ENCODE results near the gene THSD4. TPM values are rescaled to one million over a fixed set of nuclear protein-coding genes. Genes with fewer than 3 reads are reported as not detected.
"Not testable (repeated sequence)": the region's sequence is repeated elsewhere in the genome, so short reads cannot be mapped to it uniquely, and the experiment has no call there.

THSD4 gene
- total RNA-seq, 4 donors from 2014 or later: 16.6 to 25.3 (median 24.1) TPM

- peaks cover 13% of the 10 kb centered on the region for H3K4me1 ChIP-seq
- TF ChIP-seq POLR2A (IDR thresholded peaks at IDR 0.05) (no peak), EP300 (IDR thresholded peaks at IDR 0.05) (no peak), CTCF (IDR thresholded peaks at IDR 0.05) (no peak), POLR2AphosphoS5 (IDR thresholded peaks at IDR 0.05) (no peak)
- no peaks in the 10 kb centered on the region for H3K36me3 ChIP-seq
- no peaks in the 10 kb centered on the region for H3K9me3 ChIP-seq
- H3K4me3 ChIP-seq: no peak overlapping the region
- DNase-seq (ENCODE audit: low spot score in 2 of 2): no peak
- 88% methylated on average over 8 of the region's 8 CpGs for WGBS
- H3K27ac ChIP-seq: no peak overlapping the region
- H3K27me3 ChIP-seq: no peaks in the 10 kb centered on the region
Observed at GRCh38 chr15:71153823-71154524, 38.7 kb downstream of the THSD4 start.

GRCh38 chr15:71154607-71155200 lies 39.4 kb downstream of the THSD4 start:
- no peaks in the 10 kb centered on the region for H3K27me3 ChIP-seq
- no peaks in the 10 kb centered on the region for H3K9me3 ChIP-seq
- H3K27ac ChIP-seq: no peak overlapping the region
- WGBS: 89% methylated on average over 4 of the region's 4 CpGs
- no peak overlapping the region for H3K4me3 ChIP-seq
- no peaks in the 10 kb centered on the region for H3K36me3 ChIP-seq
- peaks cover 13% of the 10 kb centered on the region for H3K4me1 ChIP-seq
- DNase-seq (ENCODE audit: low spot score in 2 of 2): no peak
- no peak for TF ChIP-seq EP300 (IDR thresholded peaks at IDR 0.05)

GRCh38 chr15:71155534-71155933 lies 40.3 kb downstream of the THSD4 start:
- no peak for TF ChIP-seq POLR2A (IDR thresholded peaks at IDR 0.05)
- TF ChIP-seq CTCF (IDR thresholded peaks at IDR 0.05): no peak
- TF ChIP-seq POLR2AphosphoS5 (IDR thresholded peaks at IDR 0.05): no peak
- no peak for TF ChIP-seq EP300 (IDR thresholded peaks at IDR 0.05)
- Histone ChIP-seq H3K27ac (no peak overlapping the region), H3K4me1 (peaks cover 7% of the 10 kb centered on the region), H3K27me3 (no peaks in the 10 kb centered on the region), H3K4me3 (no peak overlapping the region), H3K36me3 (no peaks in the 10 kb centered on the region), H3K9me3 (no peaks in the 10 kb centered on the region)
- 100% methylated on average over 2 of the region's 2 CpGs for WGBS
- no peak for DNase-seq (ENCODE audit: low spot score in 2 of 2)

GRCh38 chr15:71160976-71161375 lies 45.7 kb downstream of the THSD4 start:
- H3K4me1 ChIP-seq: no peaks in the 10 kb centered on the region
- no peak overlapping the region for H3K4me3 ChIP-seq
- H3K27ac ChIP-seq: no peak overlapping the region
- WGBS: 69% methylated on average over 1 of the region's 1 CpG
- no peaks in the 10 kb centered on the region for H3K27me3 ChIP-seq
- DNase-seq (ENCODE audit: low spot score in 2 of 2): no peak
- H3K9me3 ChIP-seq: no peaks in the 10 kb centered on the region
- H3K36me3 ChIP-seq: no peaks in the 10 kb centered on the region
- TF ChIP-seq CTCF (IDR thresholded peaks at IDR 0.05) (no peak), EP300 (IDR thresholded peaks at IDR 0.05) (no peak), POLR2AphosphoS5 (IDR thresholded peaks at IDR 0.05) (no peak), POLR2A (IDR thresholded peaks at IDR 0.05) (no peak)

- 96% methylated on average over 2 of the region's 2 CpGs for WGBS
- Histone ChIP-seq H3K36me3 (no peaks in the 10 kb centered on the region), H3K27ac (no peak overlapping the region), H3K4me3 (no peak overlapping the region), H3K4me1 (no peaks in the 10 kb centered on the region), H3K9me3 (no peaks in the 10 kb centered on the region), H3K27me3 (no peaks in the 10 kb centered on the region)
- no peak for TF ChIP-seq POLR2AphosphoS5 (IDR thresholded peaks at IDR 0.05)
- no peak for TF ChIP-seq CTCF (IDR thresholded peaks at IDR 0.05)
- TF ChIP-seq POLR2A (IDR thresholded peaks at IDR 0.05): no peak
- no peak for TF ChIP-seq EP300 (IDR thresholded peaks at IDR 0.05)
- DNase-seq (ENCODE audit: low spot score in 2 of 2): no peak
Observed at GRCh38 chr15:71162309-71162708, 47.0 kb downstream of the THSD4 start.

GRCh38 chr15:71164606-71165005 lies 49.3 kb downstream of the THSD4 start:
- 96% methylated on average over 2 of the region's 5 CpGs for WGBS
- not testable (repeated sequence) for H3K4me3 ChIP-seq; H3K27me3 ChIP-seq; H3K9me3 ChIP-seq; H3K36me3 ChIP-seq; H3K4me1 ChIP-seq; DNase-seq (ENCODE audit: low spot score in 2 of 2); H3K27ac ChIP-seq

All from suprapubic skin (tissue), 4 donors.